HG03095 (cell line): Measurements from ENCODE around the gene ATP7A.
"Not testable (repeated sequence)": the region's sequence is repeated elsewhere in the genome, so short reads cannot be mapped to it uniquely, and the experiment has no call there.

Source experiments
- ATAC-seq: cut with Tn5 transposase; IDR thresholded peaks from one replicate; pipeline ENCODE4 v1.9.1; 2021; ENCODE audit warnings: moderate library complexity; ENCODE audit not compliant: unreplicated experiment

Gene ATP7A

DNA sequence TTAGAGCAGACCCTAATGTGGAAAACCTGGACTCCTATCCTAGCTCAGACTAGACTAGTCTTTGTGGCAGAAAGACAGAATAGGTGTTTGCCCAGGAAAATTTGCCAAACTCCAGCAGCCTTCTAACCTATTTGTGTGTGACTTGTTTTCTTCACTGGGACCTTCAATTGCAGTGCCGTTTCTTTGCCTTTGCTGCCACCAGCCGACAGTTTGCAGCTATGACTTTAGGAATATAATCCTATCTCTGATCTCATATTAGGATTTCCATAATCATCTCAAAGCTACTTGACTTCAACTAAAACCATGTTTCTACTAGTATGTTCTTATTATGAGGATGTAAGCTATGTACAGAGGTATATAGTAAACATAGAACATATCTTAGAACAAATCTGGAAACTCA lies 119.2 kb downstream of the ATP7A start:
- peak; percentile 65 for ATAC-seq

DNA sequence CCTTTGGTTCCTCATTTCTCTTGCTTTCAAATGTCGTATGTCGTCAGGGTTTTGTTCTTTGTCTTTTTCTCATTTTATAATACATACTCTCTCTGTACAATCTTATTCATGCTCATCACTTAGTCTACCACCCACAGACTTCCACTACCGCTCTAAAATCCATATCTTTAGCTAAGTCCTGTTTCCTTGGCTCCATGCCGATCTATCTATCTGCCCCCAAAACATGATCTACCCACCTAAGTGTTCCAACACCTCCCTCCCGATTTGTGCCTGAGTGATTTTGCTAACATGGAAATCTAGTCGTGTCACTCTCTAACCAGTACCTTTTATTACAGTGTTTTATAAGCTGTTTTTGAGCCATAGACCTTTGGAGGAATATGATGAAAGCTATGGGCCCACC lies 124.6 kb downstream of the ATP7A start:
- ATAC-seq: no peak

DNA sequence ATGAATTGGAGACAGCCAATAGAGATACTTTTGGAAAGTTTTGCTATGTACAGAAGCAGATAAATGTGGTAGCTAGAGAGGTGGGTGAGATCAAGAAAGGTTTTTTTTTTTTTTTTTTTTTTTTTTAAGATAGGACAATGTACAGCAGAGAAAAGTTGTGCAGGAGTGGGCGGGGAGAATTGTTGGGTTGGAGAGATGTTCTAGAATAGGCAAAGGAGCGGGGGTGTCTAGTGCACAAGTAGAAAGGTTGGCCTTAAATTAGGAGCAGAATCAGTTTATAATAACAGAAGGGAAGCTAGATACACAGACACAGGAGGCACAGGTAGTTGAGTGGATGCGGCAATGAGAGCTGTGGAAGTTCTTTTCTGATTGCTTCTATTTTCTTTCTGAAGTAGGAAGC lies 127.4 kb downstream of the ATP7A start:
- ATAC-seq: no peak

DNA sequence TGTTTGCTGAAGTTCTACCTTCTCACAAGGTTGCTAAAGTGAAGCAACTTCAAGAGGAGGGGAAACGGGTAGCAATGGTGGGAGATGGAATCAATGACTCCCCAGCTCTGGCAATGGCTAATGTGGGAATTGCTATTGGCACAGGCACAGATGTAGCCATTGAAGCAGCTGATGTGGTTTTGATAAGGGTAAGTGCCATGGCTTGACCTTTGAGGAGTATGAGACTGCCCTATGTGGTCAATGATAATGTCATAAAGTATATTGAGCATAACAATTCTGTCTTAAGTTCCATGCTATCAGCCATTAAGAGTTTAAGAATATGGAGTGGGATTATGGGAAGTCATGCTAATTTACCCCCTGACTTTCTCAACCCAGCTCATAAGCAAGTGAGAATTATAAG lies 132.1 kb downstream of the ATP7A start:
- no peak for ATAC-seq

DNA sequence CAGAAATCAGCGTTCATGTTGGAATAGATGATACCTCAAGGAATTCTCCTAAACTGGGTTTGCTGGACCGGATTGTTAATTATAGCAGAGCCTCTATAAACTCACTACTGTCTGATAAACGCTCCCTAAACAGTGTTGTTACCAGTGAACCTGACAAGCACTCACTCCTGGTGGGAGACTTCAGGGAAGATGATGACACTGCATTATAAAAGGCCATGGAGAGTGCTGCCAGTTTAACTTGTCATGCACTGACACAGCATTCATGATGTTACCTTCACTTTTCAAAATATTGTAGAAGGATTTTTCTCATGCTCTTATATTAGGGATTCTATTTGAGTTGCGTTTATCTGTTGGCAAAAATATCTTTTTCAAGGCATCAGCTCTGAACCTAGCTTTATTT lies 135.9 kb downstream of the ATP7A start:
- ATAC-seq: no peak

DNA sequence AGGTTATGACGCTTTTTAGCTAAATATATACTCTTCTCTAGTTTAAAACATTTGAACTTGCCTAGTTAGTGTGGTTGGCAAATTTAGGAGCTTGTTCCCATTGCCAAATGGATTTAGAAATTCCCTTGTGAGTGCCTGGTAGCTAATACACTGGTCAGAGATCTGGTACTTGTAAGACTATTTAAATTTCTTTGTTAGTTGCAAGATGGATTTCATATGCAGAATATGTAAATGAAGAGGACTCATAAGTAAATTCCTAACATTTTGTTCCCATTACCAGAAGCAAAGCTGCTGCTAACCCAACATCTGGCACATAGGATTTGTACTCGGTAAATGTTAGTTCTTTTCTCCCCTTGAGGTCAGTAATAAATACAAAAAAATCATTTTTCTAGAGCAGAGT lies 137.6 kb downstream of the ATP7A start:
- no peak for ATAC-seq

DNA sequence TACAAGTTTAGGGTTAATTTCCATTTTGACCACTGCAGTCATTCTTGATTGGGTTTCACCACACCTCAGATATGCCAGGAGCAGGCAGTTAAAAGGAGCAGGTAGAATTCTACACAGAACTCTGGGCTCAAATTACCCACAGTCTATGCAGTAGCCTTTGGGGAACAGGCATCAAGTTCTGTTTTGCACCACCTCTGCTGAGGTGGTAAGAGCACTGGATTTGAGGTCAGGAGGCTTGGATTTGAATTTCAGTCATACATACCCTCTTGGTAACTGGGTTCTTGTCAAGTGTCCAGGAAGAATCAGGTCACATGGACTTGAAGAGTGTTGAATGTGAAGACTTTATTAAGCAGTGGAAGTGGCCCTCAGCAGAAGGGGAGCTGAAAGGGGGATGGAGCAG lies 153.2 kb downstream of the ATP7A start:
- no peak for ATAC-seq

DNA sequence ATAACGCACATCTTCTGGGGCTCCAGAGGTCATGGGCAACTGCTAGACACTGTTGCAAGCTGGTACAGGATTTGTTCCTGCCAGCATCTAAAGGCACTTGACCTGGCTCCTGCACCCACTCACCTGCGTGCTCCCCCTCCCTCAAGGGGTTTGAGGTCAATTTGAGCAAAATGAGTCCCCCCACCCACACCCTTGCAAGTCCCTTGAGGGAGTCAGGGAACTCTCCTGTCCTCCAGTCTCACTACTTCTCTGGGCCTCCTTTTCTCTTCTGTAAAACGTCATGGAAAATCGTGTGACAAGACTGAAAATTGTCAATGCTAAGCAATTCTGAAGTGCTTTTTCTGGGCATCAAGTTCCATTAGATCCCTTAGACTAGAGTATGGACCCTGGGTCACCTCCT lies 153.7 kb downstream of the ATP7A start:
- no peak for ATAC-seq

DNA sequence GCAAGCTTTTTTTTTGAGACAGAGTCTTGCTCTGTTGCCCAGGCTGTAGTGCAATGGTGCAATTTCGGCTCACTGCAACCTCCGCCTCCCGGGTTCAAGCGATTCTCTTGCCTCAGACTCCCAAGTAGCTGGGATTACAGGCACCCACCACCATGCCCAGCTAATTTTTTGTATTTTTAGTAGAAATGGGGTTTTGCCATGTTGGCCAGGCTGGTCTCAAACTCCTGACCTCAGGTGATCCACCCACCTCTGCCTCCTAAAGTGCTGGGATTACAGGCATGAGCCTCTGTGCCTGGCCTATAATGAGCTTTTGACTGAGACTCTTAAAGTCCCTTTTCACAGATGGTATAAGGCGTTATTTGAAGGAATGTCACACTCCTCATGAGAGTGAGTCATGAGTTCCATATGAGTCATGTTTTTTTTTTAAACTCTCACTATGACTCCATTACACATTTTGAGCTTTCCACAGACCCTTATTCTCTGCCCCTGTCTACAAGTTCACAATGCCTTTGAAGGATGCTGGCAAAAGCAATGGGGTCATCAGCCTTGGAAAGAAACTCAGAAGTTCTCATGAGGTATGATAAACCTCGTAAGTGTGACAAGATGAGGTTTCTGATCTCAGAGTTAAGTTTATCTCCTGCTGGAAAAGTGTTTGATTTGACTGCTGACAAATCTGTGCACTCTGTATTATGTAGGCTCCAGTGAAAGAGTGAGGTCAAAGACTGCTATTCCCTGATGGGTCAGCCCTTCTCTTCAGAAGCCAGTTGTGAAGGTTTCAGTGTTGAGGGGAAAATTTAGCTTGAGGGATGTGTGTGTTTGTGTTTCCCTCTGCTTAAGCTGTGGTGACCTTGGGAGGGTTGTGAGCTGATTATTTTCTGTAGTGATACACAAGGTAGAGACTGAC lies 154.5 kb downstream of the ATP7A start:
- ATAC-seq: peak; percentile 78

DNA sequence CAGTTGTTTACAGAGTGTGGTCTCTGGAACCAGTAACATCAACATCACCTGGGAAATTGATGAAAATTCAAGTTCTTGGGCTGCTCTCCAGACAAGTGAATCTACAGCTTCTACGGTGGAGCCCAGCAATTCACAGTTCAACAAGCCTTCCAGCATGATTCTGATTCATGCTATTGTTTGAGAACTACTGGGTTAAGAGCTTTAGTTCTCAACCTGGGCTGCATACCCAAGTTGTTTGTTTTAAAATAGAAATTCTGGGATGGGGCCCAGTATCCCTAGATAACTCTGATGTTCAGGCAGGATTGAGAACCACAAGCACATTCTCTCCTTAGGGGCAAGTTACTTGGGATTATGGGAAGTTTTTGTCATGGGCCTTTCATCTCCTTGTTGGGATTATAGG lies 155.6 kb downstream of the ATP7A start:
- no peak for ATAC-seq

DNA sequence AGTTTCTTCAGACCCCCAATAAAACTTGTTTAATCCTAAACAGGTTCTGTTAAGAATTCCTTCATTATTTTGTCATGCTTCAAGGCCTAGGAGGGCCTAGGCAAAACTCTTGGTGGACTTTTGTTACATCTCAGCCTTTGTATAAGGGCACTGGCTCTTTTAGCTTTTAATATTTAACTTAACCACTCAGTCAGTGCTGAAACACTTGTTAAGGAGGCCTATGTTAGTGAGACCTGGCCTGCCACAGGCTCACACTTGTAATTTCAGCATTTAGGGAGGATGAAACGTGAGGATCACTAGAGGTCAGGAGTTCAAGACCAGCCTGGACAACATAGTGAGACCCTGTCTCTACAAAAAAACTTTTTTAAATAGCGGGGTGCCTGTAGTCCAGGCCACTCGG lies 160.8 kb downstream of the ATP7A start:
- ATAC-seq: no peak

DNA sequence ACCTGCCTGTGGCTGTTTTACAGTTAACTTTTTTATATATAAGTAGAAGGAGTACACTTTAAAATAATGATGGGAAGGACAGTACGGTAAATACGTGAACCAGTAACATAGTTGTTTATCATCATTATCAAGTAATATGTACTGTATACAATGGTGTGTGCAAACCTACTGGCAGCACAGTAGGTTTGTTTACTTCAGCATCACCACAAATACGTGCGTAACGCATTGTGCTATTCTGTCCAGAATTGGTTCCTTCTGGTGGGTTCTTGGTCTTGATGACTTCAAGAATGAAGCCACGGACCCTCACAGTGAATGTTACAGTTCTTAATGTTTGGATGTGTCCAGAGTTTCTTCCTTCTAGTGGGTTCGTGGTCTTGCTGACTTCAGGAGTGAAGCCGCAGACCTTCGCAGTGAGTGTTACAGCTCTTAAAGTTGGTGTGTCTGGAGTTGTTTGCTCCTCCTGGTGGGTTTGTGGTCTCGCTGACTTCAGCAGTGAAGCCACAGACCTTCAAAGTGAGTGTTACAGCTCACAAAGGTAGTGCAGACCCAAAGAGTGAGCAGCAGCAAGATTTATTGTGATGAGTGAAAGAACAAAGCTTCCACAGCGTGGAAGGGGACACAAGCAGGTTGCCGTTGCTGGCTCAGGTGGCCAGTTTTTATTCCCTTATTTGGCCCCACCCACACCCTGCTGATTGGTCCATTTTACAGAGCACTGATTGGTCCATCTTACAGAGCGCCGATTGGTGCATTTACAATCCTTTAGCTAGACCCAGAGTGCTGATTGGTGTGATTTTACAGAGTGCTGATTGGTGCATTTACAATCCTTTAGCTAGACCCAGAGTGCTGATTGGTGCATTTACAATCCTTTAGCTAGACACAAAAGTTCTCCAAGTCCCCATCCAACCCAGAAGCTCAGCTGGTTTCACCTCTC lies 162.9 kb downstream of the ATP7A start:
- ATAC-seq: not testable (repeated sequence)

DNA sequence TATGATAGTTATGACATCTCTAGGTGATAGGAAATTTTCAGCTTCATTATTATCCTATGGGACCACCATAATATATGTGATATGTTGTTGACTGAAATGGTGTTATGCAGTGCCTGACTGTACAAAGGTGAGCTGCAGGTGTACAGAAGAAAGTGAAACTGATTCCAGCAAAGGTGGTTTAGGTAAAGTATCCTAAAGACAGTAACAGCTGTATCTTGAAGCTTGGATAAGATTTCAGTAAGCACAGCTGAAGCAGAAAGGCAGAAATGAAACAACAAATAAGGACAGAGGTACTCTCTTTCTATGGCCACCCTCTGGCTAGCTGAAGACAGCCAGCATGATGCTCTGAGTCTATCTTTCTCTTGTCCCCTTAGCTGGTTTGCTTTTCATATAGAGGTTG lies 163.6 kb downstream of the ATP7A start:
- ATAC-seq: no peak

DNA sequence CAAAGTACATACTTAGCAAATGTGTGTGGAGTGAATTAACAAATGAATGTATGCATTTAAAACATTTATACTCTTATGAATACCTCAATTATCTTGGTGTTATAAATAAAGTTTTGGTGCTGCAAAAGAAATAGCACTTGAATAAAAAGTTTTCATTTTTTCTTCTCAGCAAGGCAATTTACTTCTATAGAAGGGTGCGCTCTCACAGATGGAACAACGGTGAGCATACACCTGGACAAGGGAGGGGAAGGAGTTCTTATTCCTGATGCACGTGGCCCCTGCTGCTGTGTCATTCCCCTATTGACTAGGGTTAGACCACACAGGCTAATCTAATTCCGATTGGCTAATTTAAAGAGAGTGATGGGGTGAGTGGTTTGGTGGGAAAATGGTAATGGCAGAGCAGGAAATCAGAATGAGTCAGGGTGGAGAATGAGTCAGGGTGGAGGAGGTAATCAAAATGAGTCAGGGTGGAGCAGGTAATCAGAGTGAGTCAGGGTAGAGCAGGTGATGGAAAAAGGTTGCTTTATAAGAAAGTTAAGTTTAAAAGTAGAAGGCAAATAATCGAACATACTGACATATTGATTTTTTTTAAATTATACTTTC lies 165.4 kb downstream of the ATP7A start:
- no peak for ATAC-seq

DNA sequence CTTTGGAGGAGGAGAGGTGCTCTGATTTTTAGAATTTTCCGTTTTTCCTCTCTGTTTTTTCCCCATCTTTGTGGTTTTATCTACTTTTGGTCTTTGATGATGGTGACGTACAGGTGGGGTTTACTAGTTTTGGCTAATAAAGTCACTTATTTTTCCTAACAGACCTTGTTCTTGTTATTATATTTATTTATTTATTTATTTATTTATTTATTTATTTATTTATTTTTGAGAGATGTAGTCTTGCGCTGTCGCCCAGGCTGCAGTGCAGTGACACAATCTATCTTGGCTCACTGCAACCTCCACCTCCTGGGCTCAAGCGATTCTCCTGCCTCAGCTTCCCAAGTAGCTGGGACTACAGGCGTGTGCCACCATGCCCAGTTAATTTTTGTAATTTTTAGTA lies 170.9 kb downstream of the ATP7A start:
- not testable (repeated sequence) for ATAC-seq

DNA sequence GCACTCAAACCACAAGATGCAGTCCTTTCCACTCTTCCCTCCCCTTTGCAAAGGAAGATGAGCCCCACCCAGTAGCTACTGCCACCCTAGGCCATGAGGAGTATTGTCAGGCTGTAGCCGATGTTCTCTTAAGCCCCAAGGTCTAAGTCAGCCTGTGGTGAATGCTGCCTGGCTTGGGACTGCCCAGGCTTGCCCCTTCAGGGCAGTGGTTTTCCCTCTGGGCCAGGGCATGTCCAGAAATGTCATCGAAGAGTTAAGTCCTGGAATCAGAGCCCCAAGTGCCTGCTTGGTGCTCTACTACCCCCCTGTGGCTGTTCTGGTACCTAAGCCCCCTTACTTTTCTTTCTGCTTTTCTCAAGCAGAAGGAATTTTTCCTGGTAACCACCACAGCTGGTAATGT lies 181.8 kb downstream of the ATP7A start:
- peak; percentile 77 for ATAC-seq

DNA sequence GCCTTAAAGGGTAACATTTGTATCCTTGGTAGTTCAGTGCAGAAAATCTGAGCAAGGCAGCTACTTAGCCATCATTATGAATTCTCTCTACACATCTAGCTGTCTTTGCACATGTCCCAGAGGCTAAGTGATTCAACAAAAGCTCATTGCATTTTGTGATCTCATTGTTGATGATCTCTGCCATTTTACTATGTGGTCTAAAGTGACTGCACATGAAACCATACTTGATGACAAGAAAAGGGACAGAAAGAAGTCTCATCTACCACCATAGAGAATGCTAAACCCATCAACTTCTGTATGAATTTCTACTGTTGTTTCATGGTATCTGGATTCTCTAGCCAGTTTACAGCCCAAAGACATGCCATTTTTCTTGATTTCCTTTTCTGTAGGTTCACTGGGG lies 187.6 kb downstream of the ATP7A start:
- no peak for ATAC-seq
